ENCODE results near the gene ARMC2.

DNA sequence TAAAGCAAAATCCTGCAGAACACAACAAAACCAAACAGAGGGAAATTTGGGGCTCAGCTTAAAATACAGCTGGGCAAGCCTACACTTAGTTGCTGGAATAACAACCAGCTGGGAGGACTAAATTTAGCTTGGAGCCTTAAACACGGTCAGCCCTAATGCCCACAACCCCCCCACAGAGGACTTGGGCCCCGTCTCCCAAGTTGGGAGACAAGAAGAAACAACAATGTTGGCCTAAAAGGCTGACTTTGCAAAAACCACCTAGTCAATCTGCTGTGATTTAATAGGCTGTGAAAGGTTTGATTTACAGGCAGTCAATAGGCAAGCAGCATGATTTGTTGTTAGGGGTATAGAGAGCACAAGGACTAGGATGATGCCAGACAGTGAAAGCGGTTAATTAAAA is 40.3 kb upstream of the ARMC2 start:
- TF ChIP-seq, protein P1, sequence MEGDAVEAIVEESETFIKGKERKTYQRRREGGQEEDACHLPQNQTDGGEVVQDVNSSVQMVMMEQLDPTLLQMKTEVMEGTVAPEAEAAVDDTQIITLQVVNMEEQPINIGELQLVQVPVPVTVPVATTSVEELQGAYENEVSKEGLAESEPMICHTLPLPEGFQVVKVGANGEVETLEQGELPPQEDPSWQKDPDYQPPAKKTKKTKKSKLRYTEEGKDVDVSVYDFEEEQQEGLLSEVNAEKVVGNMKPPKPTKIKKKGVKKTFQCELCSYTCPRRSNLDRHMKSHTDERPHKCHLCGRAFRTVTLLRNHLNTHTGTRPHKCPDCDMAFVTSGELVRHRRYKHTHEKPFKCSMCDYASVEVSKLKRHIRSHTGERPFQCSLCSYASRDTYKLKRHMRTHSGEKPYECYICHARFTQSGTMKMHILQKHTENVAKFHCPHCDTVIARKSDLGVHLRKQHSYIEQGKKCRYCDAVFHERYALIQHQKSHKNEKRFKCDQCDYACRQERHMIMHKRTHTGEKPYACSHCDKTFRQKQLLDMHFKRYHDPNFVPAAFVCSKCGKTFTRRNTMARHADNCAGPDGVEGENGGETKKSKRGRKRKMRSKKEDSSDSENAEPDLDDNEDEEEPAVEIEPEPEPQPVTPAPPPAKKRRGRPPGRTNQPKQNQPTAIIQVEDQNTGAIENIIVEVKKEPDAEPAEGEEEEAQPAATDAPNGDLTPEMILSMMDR (IDR thresholded peaks at IDR 0.05; ENCODE audit: low read depth, low read length): no peak
- TF ChIP-seq MYC (IDR thresholded peaks at IDR 0.05; ENCODE audit: low read depth, low read length): no peak
- no peak for TF ChIP-seq POLR2A (IDR thresholded peaks at IDR 0.05; ENCODE audit: extremely low read depth, insufficient read length)
- TF ChIP-seq, protein P2, sequence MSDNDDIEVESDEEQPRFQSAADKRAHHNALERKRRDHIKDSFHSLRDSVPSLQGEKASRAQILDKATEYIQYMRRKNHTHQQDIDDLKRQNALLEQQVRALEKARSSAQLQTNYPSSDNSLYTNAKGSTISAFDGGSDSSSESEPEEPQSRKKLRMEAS (IDR thresholded peaks at IDR 0.05; ENCODE audit: low read depth, low read length): no peak
